ENCODE results near the gene MBOAT1.

MBOAT1 gene

DNA sequence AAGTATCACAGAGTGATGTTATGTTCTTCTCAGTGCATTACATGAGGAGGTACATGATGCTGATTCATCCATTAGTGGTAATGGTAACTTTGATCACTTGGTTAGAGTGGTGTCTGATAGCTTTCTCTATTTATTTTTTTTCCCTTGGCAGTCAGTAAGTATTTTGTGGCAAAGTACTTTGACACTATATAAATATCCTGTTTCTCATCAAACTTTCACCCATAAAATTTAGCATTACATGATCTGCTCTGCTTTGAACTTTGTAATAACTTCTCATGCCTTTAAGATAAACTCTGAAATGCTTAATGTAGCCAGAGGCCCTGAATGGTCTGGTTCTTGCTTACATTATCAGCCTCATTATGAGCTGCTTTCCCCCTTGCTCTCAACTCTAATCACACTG is 127.9 kb downstream of the MBOAT1 start:
- CTCF ChIA-PET = no interaction called here
- no peak for DNase-seq
- H3K36me3 Mint-ChIP-seq = no peaks in the 10 kb centered on the region
- peaks cover 4% of the 10 kb centered on the region for H3K9me3 Mint-ChIP-seq
- H3K4me3 Mint-ChIP-seq = no peak overlapping the region
- no peak overlapping the region for H3K27ac Mint-ChIP-seq
- H3K27me3 Mint-ChIP-seq = peaks cover 4% of the 10 kb centered on the region
- H3K4me1 Mint-ChIP-seq = no peaks in the 10 kb centered on the region

DNA sequence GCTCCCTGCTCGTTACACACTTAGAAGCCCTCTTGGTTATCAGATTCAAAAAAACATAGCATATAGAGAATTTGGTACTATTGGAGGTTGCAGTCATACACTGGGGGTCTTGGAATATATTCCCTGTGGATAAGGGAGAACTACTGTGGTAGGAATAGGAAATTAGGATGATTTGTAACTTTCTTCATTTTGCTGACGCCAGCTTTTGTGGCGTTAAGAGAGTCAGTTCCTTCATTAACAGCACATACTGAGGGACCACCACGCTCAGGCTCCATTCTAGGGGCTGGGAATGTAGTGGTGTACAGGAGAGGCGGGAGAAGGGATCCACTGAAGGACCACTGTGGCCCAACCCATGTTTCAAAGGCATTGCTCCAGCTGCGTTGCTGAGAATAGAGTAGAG is 140.3 kb downstream of the MBOAT1 start:
- H3K4me1 Mint-ChIP-seq = no peaks in the 10 kb centered on the region
- no peak for DNase-seq
- H3K27ac Mint-ChIP-seq = no peak overlapping the region
- H3K27me3 Mint-ChIP-seq = peaks cover 24% of the 10 kb centered on the region
- CTCF ChIA-PET = no interaction called here
- peaks cover 4% of the 10 kb centered on the region for H3K9me3 Mint-ChIP-seq
- H3K4me3 Mint-ChIP-seq = no peak overlapping the region
- H3K36me3 Mint-ChIP-seq = no peaks in the 10 kb centered on the region

DNA sequence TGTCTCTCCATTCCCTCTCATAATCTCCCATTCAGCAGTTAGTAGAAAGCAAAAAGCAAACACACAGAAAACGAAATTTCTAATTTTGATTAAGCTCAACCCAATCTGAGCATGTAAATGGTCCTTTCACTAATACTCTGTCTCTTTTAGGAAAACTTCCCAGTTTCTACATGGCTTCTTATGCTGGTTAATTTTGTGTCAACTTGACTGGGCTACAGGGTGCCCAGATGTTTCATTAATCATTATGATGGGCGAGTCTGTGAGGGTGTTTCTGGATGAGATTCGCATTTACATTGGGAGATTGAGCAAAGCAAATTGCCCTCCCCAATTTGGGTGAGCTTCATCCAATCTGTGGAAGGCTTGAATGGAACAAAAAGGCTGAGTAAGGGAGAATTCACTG is 142.2 kb downstream of the MBOAT1 start:
- no peak overlapping the region for H3K27ac Mint-ChIP-seq
- DNase-seq = no peak
- no peaks in the 10 kb centered on the region for H3K4me1 Mint-ChIP-seq
- peaks cover 1% of the 10 kb centered on the region for H3K9me3 Mint-ChIP-seq
- no peaks in the 10 kb centered on the region for H3K36me3 Mint-ChIP-seq
- CTCF ChIA-PET = no interaction called here
- no peak overlapping the region for H3K4me3 Mint-ChIP-seq
- peaks cover 21% of the 10 kb centered on the region for H3K27me3 Mint-ChIP-seq

DNA sequence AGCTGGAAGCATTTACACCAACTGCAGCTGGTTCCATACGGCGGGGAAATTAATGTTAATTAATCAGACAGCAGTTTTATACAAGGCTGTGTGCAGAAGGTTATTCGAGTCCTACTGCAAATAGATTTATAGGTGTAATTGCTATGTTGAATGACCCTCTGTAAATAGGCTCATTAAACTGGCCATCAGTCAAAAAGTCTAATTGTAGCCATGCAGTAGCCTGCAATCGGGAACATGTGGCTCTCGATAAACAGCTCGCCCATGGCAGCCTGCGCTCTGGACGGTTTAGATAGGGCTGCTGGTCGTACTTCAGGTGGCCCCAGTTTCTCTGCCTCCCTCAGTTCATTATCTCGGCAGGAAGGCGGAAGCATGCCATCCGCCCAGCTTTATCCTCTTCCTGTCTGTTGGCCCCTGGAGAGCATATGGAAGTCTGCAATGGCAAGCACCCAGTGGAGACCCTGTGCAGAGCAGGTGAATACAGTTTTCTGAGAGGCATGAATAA is 143.2 kb downstream of the MBOAT1 start:
- peaks cover 16% of the 10 kb centered on the region for H3K27me3 Mint-ChIP-seq
- H3K36me3 Mint-ChIP-seq = no peaks in the 10 kb centered on the region
- no peak for DNase-seq
- H3K27ac Mint-ChIP-seq = no peak overlapping the region
- CTCF ChIA-PET = no interaction called here
- H3K4me3 Mint-ChIP-seq = no peak overlapping the region
- no peaks in the 10 kb centered on the region for H3K4me1 Mint-ChIP-seq
- H3K9me3 Mint-ChIP-seq = peaks cover 1% of the 10 kb centered on the region

DNA sequence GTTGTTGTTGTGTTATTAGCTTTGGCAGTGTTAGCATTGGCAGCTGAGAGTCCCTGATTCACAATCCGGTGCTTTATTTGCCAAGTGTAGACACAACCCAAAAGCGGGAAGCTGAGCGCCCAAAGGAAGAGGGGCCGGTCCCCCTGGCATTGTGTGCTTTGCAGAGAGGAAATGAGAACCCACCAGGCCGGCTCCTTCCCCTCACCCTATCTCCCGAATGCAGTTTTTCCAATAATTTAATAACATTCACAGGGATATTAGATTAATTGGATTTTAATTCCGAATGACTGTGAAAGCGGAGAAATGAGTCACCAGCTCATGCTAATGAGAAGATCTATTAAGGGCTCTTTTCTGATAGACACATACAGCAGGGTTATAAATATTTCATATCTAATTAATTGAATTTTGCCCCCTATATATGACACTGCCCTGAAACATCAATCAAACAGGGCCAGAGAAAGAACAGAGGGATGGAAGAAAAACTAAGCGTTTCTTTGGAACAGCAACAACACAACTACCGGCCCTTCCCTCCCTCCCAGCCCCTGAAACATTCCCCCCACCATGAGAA is 143.8 kb downstream of the MBOAT1 start:
- H3K36me3 Mint-ChIP-seq = no peaks in the 10 kb centered on the region
- no peak overlapping the region for H3K27ac Mint-ChIP-seq
- H3K9me3 Mint-ChIP-seq = peaks cover 1% of the 10 kb centered on the region
- CTCF ChIA-PET = interaction anchor here (1.0 kb wide), 1 partner anchor 24 kb away, joined by 3 read pairs; no protein-coding TSS in a partner anchor
- peaks cover 16% of the 10 kb centered on the region for H3K27me3 Mint-ChIP-seq
- no peak for DNase-seq
- H3K4me1 Mint-ChIP-seq = no peaks in the 10 kb centered on the region
- H3K4me3 Mint-ChIP-seq = no peak overlapping the region

DNA sequence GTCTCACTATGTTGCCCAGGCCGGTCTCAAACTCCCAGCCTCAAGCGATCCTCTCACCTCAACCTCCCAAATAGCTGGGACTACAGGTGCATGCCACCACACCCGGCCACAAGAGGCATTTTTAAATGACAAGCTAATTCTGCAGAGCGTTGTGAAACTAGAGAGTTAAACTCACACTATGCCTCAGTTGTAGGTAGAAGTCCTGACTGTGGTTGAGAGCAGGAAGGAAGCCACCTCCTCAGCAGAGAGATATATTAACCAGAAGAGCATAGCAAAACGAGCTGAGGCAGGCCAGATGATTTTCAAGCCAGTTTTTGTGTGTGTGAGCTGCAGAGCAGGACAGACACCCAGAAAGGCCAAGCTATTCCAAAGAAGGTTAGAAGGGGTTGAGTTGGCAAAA is 150.3 kb downstream of the MBOAT1 start:
- no peaks in the 10 kb centered on the region for H3K36me3 Mint-ChIP-seq
- no peak overlapping the region for H3K4me3 Mint-ChIP-seq
- H3K27ac Mint-ChIP-seq = no peak overlapping the region
- H3K27me3 Mint-ChIP-seq = peaks cover 5% of the 10 kb centered on the region
- no peaks in the 10 kb centered on the region for H3K9me3 Mint-ChIP-seq
- H3K4me1 Mint-ChIP-seq = peaks cover 10% of the 10 kb centered on the region
- DNase-seq = no peak
- CTCF ChIA-PET = interaction anchor here (1.4 kb wide), 1 partner anchor 65 kb away, joined by 4 read pairs; no protein-coding TSS in a partner anchor

DNA sequence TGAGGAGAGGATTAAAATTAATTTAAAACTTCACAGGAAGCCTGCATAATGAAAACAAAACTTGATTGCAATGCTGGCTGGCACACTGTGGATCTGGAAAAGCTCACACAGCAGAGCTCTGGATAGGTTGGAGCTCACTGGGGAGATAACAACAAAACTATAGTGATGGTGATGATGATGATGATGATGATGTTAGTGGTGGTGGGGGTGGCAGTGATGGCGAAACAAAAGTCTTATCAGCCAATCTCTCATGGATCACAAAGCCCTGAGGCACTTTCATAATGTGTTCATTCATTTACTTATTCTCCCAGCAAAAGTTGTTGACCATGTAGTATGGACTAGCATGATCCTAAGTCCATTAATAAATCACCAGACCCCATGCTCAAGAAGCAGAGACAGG is 152.0 kb downstream of the MBOAT1 start:
- Mint-ChIP-seq H3K27me3 (peaks cover 5% of the 10 kb centered on the region), H3K9me3 (no peaks in the 10 kb centered on the region), H3K4me3 (no peak overlapping the region), H3K4me1 (peaks cover 10% of the 10 kb centered on the region), H3K36me3 (no peaks in the 10 kb centered on the region), H3K27ac (no peak overlapping the region)
- DNase-seq = no peak
- CTCF ChIA-PET = no interaction called here

DNA sequence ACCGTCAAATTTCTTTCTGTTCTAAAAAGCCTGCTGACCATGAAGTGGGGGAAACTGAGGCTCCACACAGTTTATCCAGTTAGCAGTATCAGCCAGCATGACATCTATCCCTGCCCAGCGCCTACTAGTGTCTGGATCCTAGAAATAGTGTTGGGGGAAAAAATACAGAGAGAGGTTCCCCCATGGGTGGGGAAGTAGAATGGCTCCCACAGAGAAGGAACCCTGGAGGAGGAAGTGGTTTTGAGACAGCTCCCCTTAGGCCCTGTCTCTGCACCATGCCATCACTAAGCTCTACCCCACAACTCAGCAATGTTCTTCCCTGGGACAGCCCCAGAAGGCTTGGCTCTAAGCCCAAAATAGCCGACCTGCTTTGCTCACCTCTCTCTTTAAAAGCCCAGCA is 153.4 kb downstream of the MBOAT1 start:
- H3K9me3 Mint-ChIP-seq = no peaks in the 10 kb centered on the region
- H3K27me3 Mint-ChIP-seq = peaks cover 5% of the 10 kb centered on the region
- no peak overlapping the region for H3K27ac Mint-ChIP-seq
- no peak overlapping the region for H3K4me3 Mint-ChIP-seq
- CTCF ChIA-PET = no interaction called here
- DNase-seq = no peak
- peaks cover 10% of the 10 kb centered on the region for H3K4me1 Mint-ChIP-seq
- no peaks in the 10 kb centered on the region for H3K36me3 Mint-ChIP-seq

DNA sequence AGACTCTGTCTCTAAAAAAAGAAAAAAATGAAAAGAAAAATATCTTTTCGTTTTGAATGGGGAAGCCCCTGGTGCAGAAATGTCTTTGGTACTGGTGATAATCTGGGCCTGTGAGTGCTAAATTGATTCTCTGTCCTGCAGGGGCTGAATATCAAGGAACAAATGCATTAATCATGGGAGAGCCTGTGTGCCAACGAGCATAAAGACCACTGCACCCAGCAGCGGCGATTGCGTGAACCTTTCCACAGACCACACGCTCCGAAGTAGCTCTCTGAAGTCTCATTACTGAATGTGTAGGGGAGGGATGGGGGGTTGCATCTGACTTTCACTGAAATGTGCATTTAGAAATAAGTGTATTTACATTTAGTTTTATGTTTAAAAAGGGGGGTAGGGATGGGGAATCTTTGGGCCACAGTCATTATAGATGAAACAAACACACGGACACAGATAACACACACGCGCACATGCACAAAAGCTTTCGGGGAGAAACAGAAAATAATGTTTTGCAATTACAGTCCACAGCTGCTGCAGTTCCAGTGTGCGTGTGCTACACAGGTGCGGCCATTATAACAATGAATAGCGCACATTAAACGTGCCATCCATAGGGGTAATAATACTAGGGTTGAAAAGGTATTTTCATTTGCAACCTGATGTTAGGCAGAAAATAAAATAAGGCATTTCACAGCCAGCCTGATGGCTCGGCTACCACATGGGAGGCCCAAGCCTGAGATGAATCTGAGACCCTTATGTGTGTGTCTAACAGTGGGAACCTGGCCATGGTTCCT is 154.0 kb downstream of the MBOAT1 start:
- CTCF ChIA-PET = no interaction called here
- Mint-ChIP-seq H3K36me3 (no peaks in the 10 kb centered on the region), H3K4me3 (no peak overlapping the region)

DNA sequence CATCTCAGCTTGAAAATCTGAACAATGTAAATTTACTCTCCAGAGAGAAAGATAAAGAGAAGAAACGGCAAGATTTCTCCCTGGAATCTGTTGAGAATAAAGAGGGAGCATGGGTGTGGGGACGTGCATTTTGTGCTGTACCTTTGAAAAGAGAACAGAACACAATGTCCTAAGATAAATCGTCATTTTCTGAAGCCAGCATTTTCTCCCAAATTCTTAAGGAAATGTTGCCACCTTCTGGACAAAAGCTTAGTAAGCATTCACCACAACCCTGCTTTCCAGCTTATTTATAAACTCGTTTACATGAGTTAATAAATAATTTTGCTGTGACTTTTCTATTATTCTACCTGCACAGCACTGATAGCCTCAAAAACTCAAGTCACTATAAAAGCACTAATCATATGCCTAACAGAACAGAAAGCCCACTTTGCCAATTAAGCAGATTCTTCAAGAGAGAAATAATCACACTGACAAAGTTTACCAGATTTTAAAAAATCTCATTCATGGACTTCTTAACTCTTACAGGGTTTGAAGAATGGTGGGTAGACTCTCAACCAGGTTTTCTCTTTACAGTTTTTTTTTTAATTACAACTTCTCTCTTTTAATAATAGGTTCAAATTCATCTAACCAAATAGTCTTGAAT is 155.8 kb downstream of the MBOAT1 start:
- no peaks in the 10 kb centered on the region for H3K36me3 Mint-ChIP-seq
- no peak overlapping the region for H3K4me3 Mint-ChIP-seq
- CTCF ChIA-PET = interaction anchor here (0.6 kb wide), 1 partner anchor 721 kb away, joined by 3 read pairs; no protein-coding TSS in a partner anchor
- DNase-seq = no peak
- no peaks in the 10 kb centered on the region for H3K9me3 Mint-ChIP-seq
- H3K27ac Mint-ChIP-seq = no peak overlapping the region
- no peaks in the 10 kb centered on the region for H3K27me3 Mint-ChIP-seq
- no peaks in the 10 kb centered on the region for H3K4me1 Mint-ChIP-seq

More for the DNA sequence above, 154.0 kb downstream of the MBOAT1 start:
- Mint-ChIP-seq H3K4me1 (peaks cover 10% of the 10 kb centered on the region), H3K27me3 (peaks cover 5% of the 10 kb centered on the region), H3K27ac (no peak overlapping the region), H3K9me3 (no peaks in the 10 kb centered on the region)
- DNase-seq = no peak

DNA sequence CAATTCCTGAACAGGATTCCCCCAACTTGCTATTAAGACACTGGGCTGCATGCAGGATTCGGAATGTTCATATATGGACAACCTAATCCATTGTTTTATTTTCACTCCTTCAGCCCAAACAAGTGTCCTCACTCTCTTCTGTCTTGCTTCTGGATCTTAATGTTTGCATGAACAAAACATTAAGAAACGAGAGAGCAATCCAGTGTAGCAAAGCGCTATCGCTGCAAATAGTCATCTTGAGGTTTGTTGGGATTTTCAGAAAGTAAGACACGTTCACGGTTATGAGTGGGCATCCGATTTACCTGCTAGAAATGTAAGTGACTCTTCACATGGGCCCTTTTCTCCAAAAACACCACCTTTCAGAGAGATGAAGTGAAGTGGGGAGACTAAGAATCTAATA is 156.4 kb downstream of the MBOAT1 start:
- Mint-ChIP-seq H3K27ac (no peak overlapping the region), H3K9me3 (no peaks in the 10 kb centered on the region), H3K4me1 (no peaks in the 10 kb centered on the region), H3K36me3 (no peaks in the 10 kb centered on the region), H3K4me3 (no peak overlapping the region), H3K27me3 (no peaks in the 10 kb centered on the region)
- no peak for DNase-seq
- CTCF ChIA-PET = no interaction called here

Measured in activated naive CD4-positive, alpha-beta T cell treated with anti-CD3 and anti-CD28 coated beads, Interleukin-2, amount 10 ng/mL, durations not matched to agents 7 days and 5 days (primary cell).